WI38 (cell line): Measurements from ENCODE around the gene FAM72B.
"Not testable (repeated sequence)": the region's sequence is repeated elsewhere in the genome, so short reads cannot be mapped to it uniquely, and the experiment has no call there.

Experiments
- H3K4me3 ChIP-seq: 2 replicates; pipeline ENCODE4 v1.5.1; 2011; ENCODE audit warnings: low read depth, mild to moderate bottlenecking, control low read depth, low read length

Gene FAM72B

GRCh38 chr1:121184290-121185127, at the start of gene FAM72B, which contains the start of gene SRGAP2C:
Gene FAM72B (minus strand): TSS chr1:121184340. CDS start chr1:121183489, 851 bp downstream.
Gene SRGAP2C (plus strand): TSS chr1:121184975. CDS start chr1:121187447, 2,472 bp downstream.
- peak within 1 kb of the TSS; percentile 57 for H3K4me3 ChIP-seq

- not testable (repeated sequence) for H3K4me3 ChIP-seq
These were observed 48.4 kb upstream of the FAM72B start for GRCh38 chr1:121232445-121233125.

GRCh38 chr1:121230636-121231035, 46.5 kb upstream of the FAM72B start:
- H3K4me3 ChIP-seq, result not testable (repeated sequence)

- H3K4me3 ChIP-seq, result not testable (repeated sequence)
These were observed 43.6 kb upstream of the FAM72B start for GRCh38 chr1:121227544-121228330.

GRCh38 chr1:121226925-121227324, 42.8 kb upstream of the FAM72B start:
- H3K4me3 ChIP-seq, result not testable (repeated sequence)

GRCh38 chr1:121226295-121226904, 42.3 kb upstream of the FAM72B start:
- H3K4me3 ChIP-seq, result not testable (repeated sequence)

GRCh38 chr1:121224714-121225113, 40.6 kb upstream of the FAM72B start:
- not testable (repeated sequence) for H3K4me3 ChIP-seq

GRCh38 chr1:121221770-121222169, 37.6 kb upstream of the FAM72B start:
- H3K4me3 ChIP-seq, result not testable (repeated sequence)

GRCh38 chr1:121216676-121217075, 32.5 kb upstream of the FAM72B start:
- H3K4me3 ChIP-seq, result not testable (repeated sequence)

GRCh38 chr1:121215699-121216417, 31.7 kb upstream of the FAM72B start:
- not testable (repeated sequence) for H3K4me3 ChIP-seq

GRCh38 chr1:121214544-121215156, 30.5 kb upstream of the FAM72B start:
- H3K4me3 ChIP-seq, result not testable (repeated sequence)

- H3K4me3 ChIP-seq, result not testable (repeated sequence)
These were observed 29.4 kb upstream of the FAM72B start for GRCh38 chr1:121213491-121213890.

GRCh38 chr1:121210778-121211177, 26.6 kb upstream of the FAM72B start:
- not testable (repeated sequence) for H3K4me3 ChIP-seq

GRCh38 chr1:121208375-121208774, 24.2 kb upstream of the FAM72B start:
- H3K4me3 ChIP-seq, result not testable (repeated sequence)

GRCh38 chr1:121207328-121207727, 23.2 kb upstream of the FAM72B start:
- not testable (repeated sequence) for H3K4me3 ChIP-seq

- not testable (repeated sequence) for H3K4me3 ChIP-seq
These were observed 21.9 kb upstream of the FAM72B start for GRCh38 chr1:121205786-121206711.

GRCh38 chr1:121202986-121203385, 18.8 kb upstream of the FAM72B start:
- not testable (repeated sequence) for H3K4me3 ChIP-seq
